Measurements from ENCODE around the gene ZNF215.
"Not testable (repeated sequence)": the region's sequence is repeated elsewhere in the genome, so short reads cannot be mapped to it uniquely, and the experiment has no call there.

ZNF215 gene

GRCh38 chr11:6943131-6943530 is 16.9 kb downstream of the ZNF215 start:
- DNase-seq = no peak

DNA sequence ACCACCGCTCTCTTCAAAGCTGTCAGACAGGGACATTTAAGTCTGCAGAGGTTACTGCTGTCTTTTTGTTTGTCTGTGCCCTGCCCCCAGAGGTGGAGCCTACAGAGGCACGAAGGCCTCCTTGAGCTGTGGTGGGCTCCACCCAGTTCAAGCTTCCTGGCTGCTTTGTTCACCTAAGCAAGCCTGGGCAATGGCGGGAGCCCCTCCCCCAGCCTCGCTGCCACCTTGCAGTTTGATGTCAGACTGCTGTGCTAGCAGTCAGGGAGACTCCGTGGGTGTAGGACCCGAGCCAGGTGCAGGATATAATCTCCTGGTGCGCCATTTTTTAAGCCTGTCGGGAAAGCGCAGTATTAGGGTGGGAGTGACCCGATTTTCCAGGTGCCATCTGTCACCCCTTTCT is 28.0 kb downstream of the ZNF215 start:
- not testable (repeated sequence) for DNase-seq

- no peak for DNase-seq
Measured at GRCh38 chr11:6962141-6962540, 35.9 kb downstream of the ZNF215 start.

DNA sequence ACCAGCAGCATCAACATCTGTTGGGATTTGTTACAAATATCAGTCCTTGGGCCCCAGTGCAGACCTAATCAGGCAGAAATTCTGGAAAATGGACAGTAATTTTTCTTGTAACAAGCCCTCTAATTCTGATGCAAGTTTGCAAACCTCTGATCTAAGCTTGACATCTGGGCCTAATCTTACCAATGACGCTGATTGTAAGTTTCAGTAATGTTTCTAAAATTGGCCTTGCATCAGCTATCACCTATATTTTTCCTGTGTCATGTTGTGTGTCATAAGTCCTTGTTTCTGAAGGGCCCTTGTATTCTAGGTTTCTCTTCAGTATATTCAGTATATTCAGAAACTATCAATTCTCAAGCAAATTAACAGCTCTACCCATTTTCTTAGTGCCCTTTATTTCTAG is 36.4 kb downstream of the ZNF215 start:
- no peak for DNase-seq

GRCh38 chr11:6968816-6969215 is 42.6 kb downstream of the ZNF215 start:
- DNase-seq = no peak

DNA sequence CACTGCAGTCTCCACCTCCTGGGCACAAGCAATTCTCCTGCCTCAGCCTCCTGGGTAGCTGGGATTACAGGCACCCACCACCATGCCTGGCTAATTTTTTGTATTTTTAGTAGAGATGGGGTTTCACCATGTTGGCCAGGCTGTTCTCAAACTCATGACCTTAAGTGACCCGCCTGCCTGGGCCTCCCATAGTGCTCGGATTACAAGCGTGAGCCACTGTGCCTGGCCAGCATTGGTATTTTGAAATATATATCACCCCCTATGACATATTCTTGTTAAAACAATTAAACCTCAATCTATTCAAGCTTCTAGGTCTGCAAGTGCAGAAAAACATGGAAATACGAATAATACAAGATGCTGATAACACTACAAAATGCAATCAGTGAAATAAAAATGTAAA is 43.6 kb downstream of the ZNF215 start:
- not testable (repeated sequence) for DNase-seq

- DNase-seq = no peak
Measured at GRCh38 chr11:6979365-6979764, 53.1 kb downstream of the ZNF215 start.

DNA sequence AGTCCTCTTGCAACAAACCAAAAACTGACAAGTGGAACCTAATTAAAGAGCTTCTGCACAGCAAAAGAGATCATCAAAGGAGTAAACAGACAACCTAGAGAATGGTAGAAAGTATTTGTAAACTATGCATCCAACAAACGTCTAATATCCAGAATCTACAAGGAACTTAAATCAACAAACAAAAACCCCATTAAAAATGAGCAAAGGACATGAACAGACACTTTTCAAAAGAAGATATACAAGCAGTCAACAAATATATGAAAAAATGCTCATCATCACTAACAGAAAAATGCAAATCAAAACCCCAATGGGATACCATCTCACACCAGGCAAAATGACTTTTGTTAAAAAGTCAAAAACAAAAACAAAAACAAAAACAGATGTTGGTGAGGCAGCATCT is 60.3 kb downstream of the ZNF215 start:
- no peak for DNase-seq

DNA sequence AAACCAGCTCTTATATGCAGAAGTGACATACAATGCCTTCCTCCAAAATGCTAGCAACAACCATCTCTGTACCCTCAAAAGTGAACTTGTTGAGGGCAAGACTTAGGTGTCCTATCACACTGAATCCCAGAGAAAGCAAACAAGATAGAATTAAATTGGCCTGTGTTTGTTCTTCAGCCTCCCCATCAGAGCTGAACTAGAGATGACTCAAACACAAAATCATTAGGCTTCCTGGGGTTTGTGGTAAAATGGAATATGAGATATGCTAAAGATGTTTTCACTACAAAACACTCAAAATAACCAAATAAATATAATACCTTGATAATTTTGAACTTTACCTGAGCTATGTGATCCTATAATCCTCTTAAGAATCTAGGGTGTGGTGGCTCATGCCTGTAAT is 62.3 kb downstream of the ZNF215 start:
- no peak for DNase-seq

DNA sequence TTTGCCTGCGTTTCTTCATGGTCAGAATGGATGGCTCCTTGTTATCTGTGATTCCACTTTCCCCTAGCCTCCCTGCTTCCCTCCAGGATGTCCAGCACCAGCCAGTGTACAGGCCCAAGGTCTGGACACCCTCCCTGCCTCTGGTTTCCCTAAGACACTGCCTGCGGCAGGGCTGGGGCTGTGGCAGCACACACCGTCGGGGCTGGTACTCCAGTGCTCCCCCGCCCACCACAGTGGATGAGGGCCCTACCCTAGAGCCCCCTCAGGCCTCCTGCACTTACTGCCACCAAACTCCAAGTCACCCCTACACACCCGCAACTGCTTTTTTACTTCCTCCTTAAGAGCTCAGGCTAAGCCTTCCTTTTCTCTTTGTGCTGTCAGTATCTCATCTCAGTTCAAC is 65.0 kb downstream of the ZNF215 start:
- DNase-seq = no peak

- DNase-seq = no peak
Measured at GRCh38 chr11:6992026-6992425, 65.8 kb downstream of the ZNF215 start.

DNA sequence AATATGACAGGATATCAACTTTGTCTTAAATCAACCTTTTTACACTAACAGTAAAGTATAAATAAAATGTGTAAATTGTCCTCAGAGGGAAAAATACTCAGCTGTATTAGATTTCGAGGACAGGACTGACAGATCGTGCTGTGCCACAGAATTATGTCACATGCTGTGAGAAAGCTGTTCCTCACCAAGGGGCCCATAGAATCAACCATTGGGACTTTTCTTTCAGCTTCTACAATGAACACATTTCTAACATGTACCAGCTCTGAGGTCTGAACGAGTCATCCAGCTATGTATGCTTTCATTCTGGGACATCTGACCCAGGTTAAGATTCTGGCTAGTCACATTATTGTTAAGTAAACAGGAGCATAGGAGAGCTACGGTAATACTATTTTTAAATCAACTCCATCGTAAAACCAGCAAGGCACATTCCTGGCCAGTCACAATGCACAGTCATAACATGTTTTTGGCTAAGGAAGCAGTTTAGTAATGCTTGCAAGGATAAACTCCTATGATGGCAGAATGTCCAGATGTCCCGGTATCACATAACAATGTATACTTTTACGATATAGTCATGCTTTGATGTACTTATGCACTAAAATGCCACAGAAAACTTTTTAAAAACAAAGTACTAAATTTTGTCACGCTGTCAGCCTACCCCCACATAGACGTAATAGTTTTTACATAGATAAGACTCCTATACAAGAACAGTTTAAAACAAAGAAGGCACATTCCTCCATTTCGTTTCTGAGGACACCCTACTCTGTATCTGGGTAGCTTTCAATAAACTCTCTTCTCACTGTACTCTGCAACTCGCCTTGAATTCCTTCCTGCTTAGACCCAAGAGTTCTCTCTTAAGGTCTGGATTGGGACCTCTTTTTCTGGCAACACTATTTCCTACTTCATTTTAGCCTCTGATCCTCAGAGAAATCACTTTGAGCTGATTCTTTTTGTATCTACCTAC is 66.5 kb downstream of the ZNF215 start:
- DNase-seq = no peak

- no peak for DNase-seq
Measured at GRCh38 chr11:6995703-6996102, 69.5 kb downstream of the ZNF215 start.

- DNase-seq = no peak
Measured at GRCh38 chr11:7004482-7004881, 78.3 kb downstream of the ZNF215 start.

Measured in activated CD4-positive, alpha-beta T cell treated with anti-CD3 and anti-CD28 coated beads for 48 hours (primary cell).